ENCODE results near the gene TRMU. TPM values are rescaled to one million over a fixed set of nuclear protein-coding genes. Genes with fewer than 3 reads are reported as not detected.
A peak's percentile ranks its signal among the peaks of the same experiment; 100 is the strongest.

Gene TRMU
- total RNA-seq, 2 donors from 2014 or later = 30.9 to 44.5 TPM

DNA sequence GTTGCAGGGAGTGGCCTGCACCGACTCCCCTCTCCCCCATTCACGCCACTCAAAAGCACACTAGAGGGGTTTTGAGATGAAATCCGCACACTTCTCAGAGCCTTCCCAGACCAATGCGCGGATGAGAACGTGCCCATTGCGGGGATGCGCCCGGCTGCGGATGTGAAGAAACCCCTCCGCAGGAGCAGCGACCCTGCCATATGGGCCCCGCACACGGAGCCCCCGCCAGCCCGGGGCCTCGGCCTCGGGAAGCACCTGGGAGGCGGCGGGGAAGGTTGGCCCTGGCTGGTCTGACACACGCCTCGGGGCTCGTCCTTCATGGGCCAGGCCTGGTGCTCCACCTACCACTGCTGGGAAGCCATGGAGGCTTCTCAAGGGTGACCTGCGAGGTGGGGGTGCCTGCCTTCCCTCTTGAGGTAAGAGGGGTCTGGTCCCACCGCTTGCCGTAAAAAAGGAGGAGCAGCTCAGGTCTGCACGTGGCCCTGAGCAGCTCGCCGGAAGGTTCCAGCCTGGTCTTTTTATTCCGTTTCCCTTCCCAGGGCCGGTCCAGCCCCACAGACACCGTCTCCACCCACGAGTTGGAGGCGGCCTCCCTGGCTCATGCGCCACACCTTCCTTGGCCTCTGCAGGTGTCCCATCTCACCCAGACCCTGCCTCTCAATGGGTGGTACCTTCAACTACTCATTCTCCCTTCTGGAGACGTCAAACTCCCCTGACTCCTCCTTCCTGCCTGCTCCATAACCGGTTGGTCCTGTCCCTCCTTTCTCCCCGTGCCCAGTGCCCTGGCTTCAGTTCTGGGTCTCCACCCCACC, 39.4 kb downstream of the TRMU start:
- peak; percentile 74 for ATAC-seq
- intact Hi-C loops (cut with DNase I, micrococcal nuclease) = no loop called here
- DNase-seq = peak; percentile 83 to 92

DNA sequence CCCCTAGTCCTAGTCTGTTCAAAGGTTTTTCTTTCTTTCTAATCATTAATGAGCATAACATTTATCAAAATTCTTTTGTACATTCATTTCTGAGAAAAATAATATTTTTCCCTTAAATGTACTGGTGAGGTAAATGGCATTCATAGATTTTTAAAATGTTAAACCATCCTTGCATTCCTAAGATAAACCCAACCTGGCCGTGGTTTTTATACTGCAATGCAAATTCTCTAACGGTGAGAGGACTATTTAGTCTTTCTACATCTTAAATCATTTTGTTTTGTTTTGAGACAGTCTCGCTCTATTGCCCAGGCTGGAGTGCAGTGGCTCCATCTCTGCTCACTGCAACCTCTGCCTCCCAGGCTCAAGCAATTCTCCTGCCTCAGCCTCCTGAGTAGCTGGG, 40.6 kb downstream of the TRMU start:
- no peak for ATAC-seq
- no peak for DNase-seq
- intact Hi-C loops (cut with DNase I, micrococcal nuclease) = no loop called here

DNA sequence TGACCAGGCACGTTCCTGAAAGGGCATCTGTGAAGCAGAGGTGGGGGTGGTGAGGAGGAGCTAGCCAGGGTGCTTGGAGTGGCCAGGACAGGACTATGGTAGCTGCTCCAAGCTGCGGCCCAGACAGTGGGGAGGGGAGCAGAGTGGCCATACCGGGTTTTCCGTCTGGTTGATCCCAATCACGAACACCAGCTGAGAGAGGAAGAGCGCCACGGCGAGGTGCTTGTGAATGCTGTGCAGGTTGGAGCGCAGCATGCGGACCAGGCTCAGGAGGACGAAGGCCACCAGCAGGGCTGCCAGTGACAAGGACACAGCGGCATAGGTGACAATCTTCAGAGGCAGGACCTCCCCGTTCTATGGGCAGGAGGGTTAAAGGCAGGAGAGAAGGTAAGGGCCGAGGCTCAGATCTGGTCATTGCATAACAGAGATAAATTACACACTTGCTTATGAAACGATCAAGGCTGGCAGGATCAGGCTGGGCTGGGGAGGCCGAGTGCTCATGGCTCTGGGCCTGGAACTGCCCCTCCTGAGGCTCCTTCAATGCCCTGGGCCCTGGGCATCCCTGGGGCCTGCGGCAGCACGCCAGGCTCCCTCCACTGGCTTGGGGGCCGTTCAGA, 41.5 kb downstream of the TRMU start:
- intact Hi-C loops (cut with DNase I, micrococcal nuclease) = no loop called here
- DNase-seq = no peak
- ATAC-seq = no peak

DNA sequence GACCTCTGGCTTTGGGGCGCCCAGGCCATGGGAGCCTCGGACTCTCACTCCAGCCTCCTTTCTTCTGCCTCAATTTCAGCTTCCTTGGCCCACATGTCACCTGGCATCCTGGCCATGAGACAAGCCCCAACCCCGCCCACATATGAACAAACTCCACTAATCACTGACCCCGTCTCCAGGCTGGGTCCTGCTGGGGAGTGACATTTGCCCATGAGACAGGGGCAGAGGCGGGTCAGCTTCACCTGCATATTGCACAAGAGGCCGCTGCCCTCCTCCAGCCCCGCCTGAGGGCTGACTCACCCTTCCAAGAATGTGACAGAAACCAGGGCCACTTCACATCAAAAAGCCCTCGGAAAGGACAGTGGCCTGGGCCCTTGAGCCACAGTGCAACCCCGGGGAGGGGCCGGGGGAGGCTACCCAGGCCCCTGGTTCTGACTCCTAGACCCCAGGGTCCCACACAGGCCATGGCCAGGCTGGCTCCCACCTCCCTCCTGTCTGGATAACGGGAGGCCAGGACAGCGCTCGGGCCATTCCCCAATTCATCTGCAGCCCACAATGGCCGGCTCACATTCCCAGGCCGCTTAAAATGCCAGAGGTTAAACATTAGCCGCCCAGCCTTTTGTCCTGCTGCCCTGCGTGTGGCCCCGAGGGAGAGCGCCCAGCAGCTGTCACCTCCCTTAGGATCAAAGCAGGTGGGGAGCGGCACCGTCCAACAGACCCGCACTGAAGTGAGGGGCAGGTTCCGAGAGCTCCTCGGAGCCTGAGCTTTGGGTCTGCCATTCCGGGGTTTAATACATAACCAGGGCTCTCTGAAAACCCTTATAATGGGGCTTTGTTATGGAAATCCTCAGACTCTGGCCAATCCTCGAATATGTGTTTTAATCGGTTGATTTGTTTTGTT, 42.3 kb downstream of the TRMU start:
- DNase-seq (peak; percentile 58 to 86), ATAC-seq (peak; percentile 53)
- intact Hi-C loops (cut with DNase I, micrococcal nuclease) = no loop called here

DNA sequence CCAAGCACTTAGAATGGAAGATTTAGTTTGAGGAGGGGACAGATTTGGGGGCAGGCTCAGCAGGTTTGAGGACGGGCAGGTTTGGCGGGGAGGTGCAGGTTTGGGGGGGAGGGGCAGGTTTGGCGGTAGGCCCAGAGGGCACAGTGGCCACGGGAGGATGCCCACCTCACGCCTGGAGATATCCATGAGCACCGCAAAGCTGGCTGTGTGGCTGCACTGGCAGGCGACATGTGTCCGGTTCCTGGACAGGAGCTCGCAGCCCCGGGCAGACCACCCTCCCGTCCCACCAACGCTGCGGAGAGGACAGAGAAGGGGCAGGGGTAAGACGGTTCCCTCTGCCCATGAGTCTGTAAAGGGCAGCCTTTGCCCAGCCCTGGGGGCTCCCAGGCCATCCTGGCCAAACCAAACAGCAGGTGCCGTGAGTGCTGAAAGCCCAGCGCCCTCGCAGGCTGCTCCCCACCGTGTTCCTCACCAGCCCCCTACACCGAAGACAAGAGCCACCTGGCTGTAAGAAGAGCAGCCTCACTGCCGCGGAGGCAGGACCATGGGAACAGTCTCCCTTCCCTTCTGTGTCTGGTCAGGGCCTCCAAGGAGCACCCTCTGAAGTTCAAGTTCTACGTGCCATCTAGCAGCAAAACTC, 43.0 kb downstream of the TRMU start:
- ATAC-seq = no peak
- intact Hi-C loops (cut with DNase I, micrococcal nuclease) = no loop called here
- no peak for DNase-seq

DNA sequence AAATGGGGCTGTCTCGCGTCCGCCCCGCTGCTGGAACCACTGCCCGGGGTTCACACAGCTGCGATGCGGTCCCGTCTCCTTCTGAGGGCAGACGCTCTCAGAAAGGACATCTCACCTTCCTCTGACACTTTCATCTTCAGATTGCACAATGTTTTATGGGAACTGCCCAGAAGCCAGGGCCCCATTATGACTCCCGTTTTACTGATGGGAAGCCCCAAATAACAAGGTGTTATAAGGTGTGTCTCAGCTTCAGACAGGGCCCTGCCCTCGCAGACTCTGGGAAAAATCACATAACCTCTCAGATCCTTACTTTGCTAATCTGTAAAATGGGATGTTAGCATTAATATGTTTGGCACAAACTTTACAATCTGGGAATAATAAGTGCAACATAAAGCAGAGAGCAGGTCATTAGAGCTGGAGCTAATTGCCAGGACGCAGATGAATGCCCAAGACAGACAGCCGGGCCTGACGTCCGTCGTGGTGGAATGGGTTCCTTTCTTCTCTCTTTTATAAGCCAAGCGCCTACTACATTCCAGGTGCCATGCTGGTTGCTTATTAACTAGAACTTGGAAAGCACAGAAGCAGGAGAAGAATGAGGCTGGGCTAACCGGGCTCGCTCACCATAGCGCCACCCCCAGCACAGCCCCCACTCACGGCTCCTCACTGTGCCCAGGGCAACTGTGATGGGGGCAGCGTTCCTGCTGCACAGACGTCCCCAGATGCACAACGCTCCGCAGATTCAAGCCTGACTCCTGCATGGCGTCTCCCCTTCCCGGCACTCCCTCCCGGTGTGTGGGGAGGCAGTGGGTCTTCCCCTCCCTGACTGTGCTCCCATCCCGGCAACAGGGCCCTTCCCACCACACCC, 43.8 kb downstream of the TRMU start:
- DNase-seq (peak in 1 of 2 donors; percentile 51), ATAC-seq (peak; percentile 50)

DNA sequence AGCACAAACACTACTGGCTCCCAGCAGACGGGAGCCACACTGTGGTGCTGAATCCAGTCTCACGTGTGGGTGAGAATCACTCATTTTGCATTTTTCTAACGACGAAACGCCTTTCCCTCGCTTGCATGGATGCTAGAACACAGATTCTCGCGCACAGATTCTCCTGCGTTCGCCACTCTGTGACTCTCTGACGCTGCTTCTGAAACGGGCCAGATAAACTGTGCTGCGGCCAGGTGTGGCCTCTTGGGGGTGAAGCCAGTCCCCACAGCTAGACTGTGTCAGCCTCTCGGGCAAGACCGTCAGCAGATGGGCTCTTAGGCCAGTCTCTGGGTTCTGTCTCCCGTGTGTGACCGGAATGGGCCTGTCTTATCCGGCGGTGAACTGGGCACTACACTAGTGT, 44.6 kb downstream of the TRMU start:
- ATAC-seq (no peak), DNase-seq (no peak)
- intact Hi-C loops (cut with DNase I, micrococcal nuclease) = no loop called here

More for the DNA sequence above, 43.8 kb downstream of the TRMU start:
- intact Hi-C loops (cut with DNase I, micrococcal nuclease) = no loop called here

DNA sequence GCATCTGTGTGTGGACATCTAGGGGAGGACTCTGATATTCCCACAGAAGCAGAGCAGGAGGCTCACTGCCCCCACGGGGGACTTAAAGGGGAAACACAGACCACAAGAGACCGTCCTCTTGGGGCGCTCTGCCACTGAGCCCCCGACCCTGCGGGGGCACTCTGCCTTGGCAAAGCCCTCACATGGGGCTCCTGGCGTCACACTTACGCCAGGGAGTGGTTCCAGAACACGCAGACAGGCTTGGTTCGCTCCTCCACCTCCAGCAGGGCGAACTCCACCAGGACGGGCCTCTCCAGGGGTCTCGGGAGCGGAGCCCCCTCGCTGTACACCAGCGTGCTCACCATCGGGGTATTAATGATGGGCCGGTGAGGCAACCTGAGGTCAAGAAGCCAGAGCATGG, 45.1 kb downstream of the TRMU start:
- DNase-seq = no peak
- intact Hi-C loops (cut with DNase I, micrococcal nuclease) = no loop called here
- no peak for ATAC-seq

DNA sequence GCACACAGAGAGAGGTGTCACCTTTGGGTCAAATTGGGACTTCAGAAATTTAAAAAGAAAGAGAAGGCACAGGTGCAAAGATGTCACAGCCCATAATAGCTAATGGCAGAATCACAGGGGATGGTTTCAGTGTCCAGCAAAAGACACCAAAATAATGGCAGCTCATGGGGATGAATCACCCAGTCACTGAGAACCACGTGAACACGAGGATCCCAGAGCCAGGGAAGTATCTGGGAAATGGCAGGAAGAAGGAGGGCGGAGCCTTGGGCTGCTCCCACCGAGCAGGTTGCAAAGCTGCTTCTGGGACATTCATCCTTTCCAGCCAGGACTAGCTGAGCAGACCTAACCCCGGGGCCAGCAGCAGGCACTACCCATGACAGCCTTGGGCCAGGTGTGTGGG, 45.6 kb downstream of the TRMU start:
- no peak for ATAC-seq
- DNase-seq = no peak
- intact Hi-C loops (cut with DNase I, micrococcal nuclease) = no loop called here

DNA sequence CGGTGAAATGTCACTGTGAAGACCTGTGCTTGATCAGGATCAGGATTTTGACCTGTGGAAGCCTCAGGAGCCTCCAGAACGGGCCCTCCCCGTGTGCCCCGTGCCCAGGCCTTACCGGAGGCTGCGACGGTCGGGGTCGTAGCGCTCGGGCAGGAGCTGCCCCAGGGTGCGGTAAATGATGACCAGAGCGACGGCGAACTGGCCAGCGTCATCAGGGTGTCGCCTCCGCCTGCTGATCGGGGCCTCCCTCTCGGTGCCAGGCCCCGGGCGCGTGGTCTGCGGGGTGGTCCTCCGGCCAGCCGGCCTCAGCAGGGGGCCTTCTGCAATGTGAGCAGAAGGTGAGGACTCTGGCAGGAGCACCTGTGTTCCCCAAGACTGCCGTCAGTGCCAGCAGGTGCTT, 46.2 kb downstream of the TRMU start:
- DNase-seq (no peak), ATAC-seq (no peak)
- intact Hi-C loops (cut with DNase I, micrococcal nuclease) = no loop called here

DNA sequence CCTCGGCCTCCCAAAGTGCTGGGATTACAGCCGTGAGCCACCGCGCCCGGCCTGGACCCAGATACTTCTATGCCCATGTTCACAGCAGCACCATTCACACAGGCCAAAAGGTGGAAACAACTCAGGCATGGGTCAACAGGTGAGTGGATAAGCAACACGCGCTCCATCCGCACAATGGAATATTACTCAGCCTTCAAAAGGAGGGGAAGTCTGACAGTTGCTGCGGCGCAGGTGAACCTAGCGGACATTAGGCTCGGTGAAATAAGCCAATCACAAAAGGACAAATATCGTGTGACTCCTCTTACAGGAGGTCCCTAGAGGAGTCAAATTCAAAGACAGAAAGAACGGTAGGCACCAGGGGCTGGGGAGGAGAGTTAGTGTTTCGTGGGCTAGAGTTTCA, 47.0 kb downstream of the TRMU start:
- ATAC-seq (no peak), DNase-seq (no peak)
- intact Hi-C loops (cut with DNase I, micrococcal nuclease) = no loop called here

DNA sequence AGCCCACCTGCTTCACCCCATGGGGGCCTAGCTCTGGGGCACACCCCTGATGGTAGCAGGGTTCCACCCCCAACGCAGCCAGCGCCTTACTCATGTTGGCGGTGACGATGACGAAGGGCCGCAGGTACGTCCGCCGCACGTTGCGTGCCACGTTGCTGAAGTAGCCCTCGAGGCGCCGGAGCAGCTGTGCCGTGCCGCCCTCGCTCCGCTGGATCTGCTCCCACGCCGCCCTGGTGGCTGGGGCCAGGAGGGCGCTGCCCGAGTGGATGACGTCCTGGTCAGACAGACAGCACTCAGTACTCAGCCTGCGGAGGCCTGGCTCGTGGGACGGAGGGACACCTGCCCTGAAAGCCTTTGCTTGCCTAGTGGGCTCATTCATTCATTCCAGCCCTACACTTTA, 50.8 kb downstream of the TRMU start:
- DNase-seq (no peak), ATAC-seq (no peak)
- intact Hi-C loops (cut with DNase I, micrococcal nuclease) = no loop called here

DNA sequence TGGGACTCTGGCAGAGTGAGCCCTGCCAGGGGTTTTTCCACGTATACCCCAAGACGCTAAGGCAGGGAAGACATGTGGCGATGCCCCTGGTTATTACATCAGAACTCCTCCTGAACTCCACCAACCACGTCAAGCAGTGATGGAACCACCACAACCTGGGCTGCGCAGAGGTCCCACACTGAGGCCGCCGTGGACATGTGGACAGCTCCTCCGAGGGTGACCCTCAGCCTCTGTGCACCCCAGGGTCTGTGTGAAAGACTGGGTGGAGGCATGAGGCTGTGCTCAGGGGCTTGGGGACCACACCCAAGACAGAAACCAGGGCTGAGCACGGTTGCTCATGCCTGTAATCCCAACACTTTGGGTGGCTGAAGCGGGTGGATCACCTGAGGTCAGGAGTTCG, 52.2 kb downstream of the TRMU start:
- intact Hi-C loops (cut with DNase I, micrococcal nuclease) = no loop called here
- no peak for DNase-seq
- no peak for ATAC-seq

DNA sequence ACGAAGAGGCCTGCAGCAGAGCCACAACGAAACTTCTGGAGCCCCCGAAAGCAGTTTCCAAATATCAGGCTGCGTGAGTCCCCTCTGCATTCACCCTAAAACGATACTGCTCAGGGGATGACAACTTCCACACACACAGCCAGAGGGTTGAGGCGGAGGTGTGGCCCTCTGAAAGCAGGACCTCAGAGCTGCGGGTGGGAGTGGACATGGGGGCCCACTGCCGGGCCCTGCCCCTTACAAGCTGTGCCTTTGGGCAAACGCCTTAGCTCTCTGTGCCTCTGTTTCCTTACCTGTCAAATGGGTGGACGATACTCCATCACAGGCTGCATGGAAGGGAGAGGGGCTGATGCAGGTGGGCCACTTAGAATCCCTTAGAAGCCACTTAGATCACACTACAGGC, 53.1 kb downstream of the TRMU start:
- DNase-seq (no peak), ATAC-seq (no peak)
- intact Hi-C loops (cut with DNase I, micrococcal nuclease) = no loop called here

DNA sequence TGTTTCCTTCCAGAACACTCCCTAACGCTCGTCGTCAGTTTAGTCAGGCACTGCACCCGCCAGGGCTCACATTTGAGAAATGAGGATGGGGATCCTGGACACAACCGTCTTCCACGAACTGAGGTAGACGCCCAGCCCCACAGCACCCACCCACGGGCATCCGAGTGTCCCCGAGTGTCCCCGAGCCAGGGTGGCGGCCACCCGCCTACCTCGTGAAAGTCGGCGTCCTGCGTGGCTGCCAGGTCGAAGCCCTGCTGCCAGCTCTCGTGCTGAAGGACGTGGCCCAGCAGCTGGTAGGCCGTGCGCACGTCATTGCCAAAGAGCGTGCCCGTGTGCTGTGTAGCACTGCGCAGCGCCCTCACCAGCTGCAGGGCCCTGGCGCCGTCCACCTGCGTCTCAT, 53.6 kb downstream of the TRMU start:
- no peak for ATAC-seq
- peak in 1 of 2 donors; percentile 19 for DNase-seq
- intact Hi-C loops (cut with DNase I, micrococcal nuclease) = no loop called here

DNA sequence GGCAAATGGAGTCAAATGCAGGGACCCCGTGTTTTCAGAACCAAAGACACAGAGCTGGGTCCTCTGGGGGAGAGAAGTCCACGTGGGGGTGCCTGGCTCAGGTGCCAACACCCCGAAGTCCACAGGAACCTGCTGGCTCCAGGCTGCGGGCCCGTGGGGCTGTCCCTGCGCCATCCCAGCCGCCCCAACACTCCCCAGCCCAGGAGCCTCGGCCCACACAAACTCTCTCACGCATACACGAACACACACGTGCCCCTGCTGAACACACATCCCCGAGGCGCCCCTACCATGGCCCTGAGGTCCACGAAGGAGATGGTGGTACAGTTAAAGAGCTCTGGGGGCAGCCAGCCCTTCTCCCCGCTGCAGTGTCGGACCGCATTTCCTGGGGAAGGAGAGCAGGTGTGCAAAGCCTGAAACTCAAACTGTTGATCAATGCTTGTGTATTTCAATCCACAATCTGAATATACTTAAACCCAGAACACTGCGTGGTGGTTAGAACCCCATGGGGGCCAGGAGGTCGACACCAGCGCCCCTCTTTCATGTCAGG, 54.7 kb downstream of the TRMU start:
- ATAC-seq (no peak), DNase-seq (no peak)
- intact Hi-C loops (cut with DNase I, micrococcal nuclease) = no loop called here

DNA sequence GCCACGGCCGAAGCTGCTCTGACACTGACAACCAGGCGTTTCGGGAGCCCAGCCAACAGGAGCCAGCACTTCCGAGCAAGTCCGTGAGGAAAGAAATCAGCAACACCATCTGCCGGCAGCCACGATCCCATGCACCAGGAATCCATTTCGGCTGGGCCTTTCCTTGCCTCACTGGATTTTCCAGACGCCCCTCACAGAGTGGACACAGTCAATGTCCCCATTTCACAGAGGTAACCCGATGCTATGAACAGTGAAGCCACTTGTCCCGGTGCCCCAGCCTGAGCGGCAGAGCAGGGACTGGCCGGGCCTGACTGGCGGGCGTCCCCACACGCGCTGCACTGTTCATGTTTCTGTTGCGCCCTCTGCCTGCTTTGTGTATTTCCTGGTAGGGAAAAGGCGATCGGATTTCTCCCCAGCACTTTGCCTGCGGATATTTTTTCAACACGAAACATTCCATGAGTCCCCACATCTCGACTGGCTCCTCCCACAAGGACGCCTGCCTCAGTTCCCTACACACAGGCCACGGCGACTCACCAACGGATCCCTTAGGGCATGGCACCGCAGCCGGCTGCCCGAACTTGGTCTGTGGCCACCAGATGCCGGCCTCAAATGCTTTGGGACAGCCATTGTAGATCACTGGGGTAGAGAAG, 55.3 kb downstream of the TRMU start:
- intact Hi-C loops (cut with DNase I, micrococcal nuclease) = no loop called here
- DNase-seq = no peak
- peak; percentile 77 for ATAC-seq

Measured in left colon (tissue), 2 donors.